ENCODE data around the gene GALNT2. TPM values are rescaled to one million over a fixed set of nuclear protein-coding genes. Genes with fewer than 3 reads are reported as not detected.

GALNT2 gene
- total and polyA plus RNA-seq, 2 of the 13 experiments (the other 11 are each of a cell fraction or from before 2014, with no cell fraction given): 39.3 to 39.6 TPM

DNA sequence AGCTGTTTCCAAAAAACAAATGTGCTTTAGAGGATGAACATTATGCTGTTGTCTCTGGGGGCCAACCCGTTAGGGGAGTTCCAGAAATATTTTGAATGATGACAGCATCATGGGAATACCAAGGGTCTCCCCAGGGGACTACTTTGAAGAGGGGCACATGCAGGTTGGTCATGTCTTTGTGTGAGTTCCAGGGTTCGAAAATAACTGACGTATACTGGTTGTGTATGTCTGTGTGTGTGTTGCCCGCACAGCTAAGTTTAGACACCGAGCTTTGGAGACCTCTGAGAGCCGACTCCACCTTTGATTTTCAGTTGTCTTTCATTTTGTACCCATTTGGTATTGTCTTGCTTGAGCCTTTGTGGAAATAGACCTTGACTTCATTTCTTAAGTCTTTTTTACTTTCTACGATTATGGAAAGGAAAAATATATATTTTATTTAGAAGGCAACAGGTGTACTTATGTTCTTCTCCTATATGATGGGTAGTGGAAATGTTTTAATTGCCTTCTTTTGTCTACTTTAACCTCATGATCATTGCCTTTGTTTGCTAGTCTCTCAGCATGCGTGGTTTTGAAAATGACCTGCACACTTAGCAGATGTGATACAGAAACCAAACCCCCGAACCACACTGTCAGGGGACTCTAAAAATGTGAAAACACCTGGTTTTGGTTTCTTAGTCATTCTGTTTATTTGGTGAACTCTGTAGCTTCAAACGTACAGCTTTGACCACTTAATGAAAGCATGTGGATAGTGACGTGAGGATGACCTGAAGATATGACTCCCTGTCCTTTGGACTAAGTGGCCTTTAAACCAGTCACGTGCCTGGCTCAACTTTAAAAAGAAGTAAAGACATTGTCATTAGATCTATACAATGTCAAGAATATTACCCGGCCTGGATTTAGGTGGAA lies 56.5 kb downstream of the GALNT2 start (continued):
- TF ChIP-seq EP300 (IDR thresholded peaks at IDR 0.05; ENCODE audit: low read depth in 2 of 2, low read length in 2 of 2) (peak in 1 of 2 experiments; percentile 7; a peak in 1 of 4 replicates), EP300 (CRISPR knock-in tag; IDR thresholded peaks at IDR 0.05; ENCODE audit: borderline replicate concordance) (no peak), SOX5 (CRISPR knock-in tag; IDR thresholded peaks at IDR 0.05; ENCODE audit: borderline replicate concordance) (peak; percentile 37; the same call in 1 of the 2 replicates), ATF1 (CRISPR knock-in tag; IDR thresholded peaks at IDR 0.05) (0 out of 2 replicates have a peak, but pooled peaks have one; percentile 26), CHD2 (IDR thresholded peaks at IDR 0.05; ENCODE audit: low read depth, low read length) (no peak), NR2F6 (IDR thresholded peaks at IDR 0.05) (peak; percentile 17; the same call in 1 of the 2 replicates), NR2F6 (CRISPR knock-in tag; IDR thresholded peaks at IDR 0.05) (no peak), BHLHE40 (IDR thresholded peaks at IDR 0.05; ENCODE audit: low read length) (peak; percentile 84), SAP130 (CRISPR knock-in tag; IDR thresholded peaks at IDR 0.05; ENCODE audit: low read depth) (peak; percentile 54; the same call in 1 of the 2 replicates), SOX6 (IDR thresholded peaks at IDR 0.05) (no peak), SOX6 (CRISPR knock-in tag; IDR thresholded peaks at IDR 0.05) (0 out of 2 replicates have a peak, but pooled peaks have one; percentile 40), LCORL (IDR thresholded peaks at IDR 0.05) (no peak), LCORL (CRISPR knock-in tag; IDR thresholded peaks at IDR 0.05) (peak; percentile 20; the same call in 1 of the 2 replicates), ZBTB21 (CRISPR knock-in tag; IDR thresholded peaks at IDR 0.05) (peak; percentile 74), HMG20A (CRISPR knock-in tag; IDR thresholded peaks at IDR 0.05; ENCODE audit: borderline replicate concordance) (peak; percentile 9; the same call in 1 of the 2 replicates), ZBTB20 (CRISPR knock-in tag; IDR thresholded peaks at IDR 0.05; ENCODE audit: borderline replicate concordance, low read depth) (peak; percentile 28; the same call in 1 of the 2 replicates), CREB1 (IDR thresholded peaks at IDR 0.05) (peak; percentile 61), CREB1 (CRISPR knock-in tag; IDR thresholded peaks at IDR 0.05) (peak; percentile 79), PPARG (CRISPR knock-in tag; conservative IDR thresholded peaks at IDR 0.05) (0 out of 2 replicates have a peak, but pooled peaks have one; percentile 14), KMT2A (CRISPR knock-in tag; IDR thresholded peaks at IDR 0.05) (no peak), RXRB (CRISPR knock-in tag; IDR thresholded peaks at IDR 0.05; ENCODE audit: borderline replicate concordance) (0 out of 2 replicates have a peak, but pooled peaks have one; percentile 25)
- TF ChIP-seq, protein P1, sequence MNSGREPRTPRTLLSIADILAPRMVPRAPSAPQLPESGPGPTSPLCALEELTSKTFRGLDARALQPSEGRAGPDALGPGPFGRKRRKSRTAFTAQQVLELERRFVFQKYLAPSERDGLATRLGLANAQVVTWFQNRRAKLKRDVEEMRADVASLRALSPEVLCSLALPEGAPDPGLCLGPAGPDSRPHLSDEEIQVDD (CRISPR knock-in tag; IDR thresholded peaks at IDR 0.05; ENCODE audit: borderline replicate concordance): no peak
- TF ChIP-seq, protein P2, sequence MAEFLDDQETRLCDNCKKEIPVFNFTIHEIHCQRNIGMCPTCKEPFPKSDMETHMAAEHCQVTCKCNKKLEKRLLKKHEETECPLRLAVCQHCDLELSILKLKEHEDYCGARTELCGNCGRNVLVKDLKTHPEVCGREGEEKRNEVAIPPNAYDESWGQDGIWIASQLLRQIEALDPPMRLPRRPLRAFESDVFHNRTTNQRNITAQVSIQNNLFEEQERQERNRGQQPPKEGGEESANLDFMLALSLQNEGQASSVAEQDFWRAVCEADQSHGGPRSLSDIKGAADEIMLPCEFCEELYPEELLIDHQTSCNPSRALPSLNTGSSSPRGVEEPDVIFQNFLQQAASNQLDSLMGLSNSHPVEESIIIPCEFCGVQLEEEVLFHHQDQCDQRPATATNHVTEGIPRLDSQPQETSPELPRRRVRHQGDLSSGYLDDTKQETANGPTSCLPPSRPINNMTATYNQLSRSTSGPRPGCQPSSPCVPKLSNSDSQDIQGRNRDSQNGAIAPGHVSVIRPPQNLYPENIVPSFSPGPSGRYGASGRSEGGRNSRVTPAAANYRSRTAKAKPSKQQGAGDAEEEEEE (CRISPR knock-in tag; IDR thresholded peaks at IDR 0.05; ENCODE audit: borderline replicate concordance): no peak
- TF ChIP-seq, protein P3, sequence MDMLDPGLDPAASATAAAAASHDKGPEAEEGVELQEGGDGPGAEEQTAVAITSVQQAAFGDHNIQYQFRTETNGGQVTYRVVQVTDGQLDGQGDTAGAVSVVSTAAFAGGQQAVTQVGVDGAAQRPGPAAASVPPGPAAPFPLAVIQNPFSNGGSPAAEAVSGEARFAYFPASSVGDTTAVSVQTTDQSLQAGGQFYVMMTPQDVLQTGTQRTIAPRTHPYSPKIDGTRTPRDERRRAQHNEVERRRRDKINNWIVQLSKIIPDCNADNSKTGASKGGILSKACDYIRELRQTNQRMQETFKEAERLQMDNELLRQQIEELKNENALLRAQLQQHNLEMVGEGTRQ (IDR thresholded peaks at IDR 0.05; ENCODE audit: low read depth, low read length): no peak; the same call in 1 of the 2 replicates
- TF ChIP-seq, protein P3 (CRISPR knock-in tag; IDR thresholded peaks at IDR 0.05; ENCODE audit: borderline replicate concordance): peak; percentile 60; the same call in 1 of the 2 replicates

Measured in HepG2 (cell line).